Measurements from ENCODE around the gene TNFSF13B.

Gene TNFSF13B

GRCh38 chr13:108357228-108357627 is 87.7 kb downstream of the TNFSF13B start:
- H3K4me3 ChIP-seq (replicated peaks; ENCODE audit: low read depth, low read length), result no peak overlapping the region
- no peak for DNase-seq (ENCODE audit: low read depth)
- TF ChIP-seq, protein P1, sequence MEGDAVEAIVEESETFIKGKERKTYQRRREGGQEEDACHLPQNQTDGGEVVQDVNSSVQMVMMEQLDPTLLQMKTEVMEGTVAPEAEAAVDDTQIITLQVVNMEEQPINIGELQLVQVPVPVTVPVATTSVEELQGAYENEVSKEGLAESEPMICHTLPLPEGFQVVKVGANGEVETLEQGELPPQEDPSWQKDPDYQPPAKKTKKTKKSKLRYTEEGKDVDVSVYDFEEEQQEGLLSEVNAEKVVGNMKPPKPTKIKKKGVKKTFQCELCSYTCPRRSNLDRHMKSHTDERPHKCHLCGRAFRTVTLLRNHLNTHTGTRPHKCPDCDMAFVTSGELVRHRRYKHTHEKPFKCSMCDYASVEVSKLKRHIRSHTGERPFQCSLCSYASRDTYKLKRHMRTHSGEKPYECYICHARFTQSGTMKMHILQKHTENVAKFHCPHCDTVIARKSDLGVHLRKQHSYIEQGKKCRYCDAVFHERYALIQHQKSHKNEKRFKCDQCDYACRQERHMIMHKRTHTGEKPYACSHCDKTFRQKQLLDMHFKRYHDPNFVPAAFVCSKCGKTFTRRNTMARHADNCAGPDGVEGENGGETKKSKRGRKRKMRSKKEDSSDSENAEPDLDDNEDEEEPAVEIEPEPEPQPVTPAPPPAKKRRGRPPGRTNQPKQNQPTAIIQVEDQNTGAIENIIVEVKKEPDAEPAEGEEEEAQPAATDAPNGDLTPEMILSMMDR (IDR thresholded peaks at IDR 0.05; ENCODE audit: low read length, missing control alignments), result no peak
